Activated CD8-positive, alpha-beta memory T cell treated with anti-CD3 and anti-CD28 coated beads, Interleukin-2, amount 10 ng/mL, durations not matched to agents 7 days and 5 days (primary cell): ENCODE results near the gene HOXD13. TPM values are rescaled to one million over a fixed set of nuclear protein-coding genes. Genes with fewer than 3 reads are reported as not detected.

Source experiments
- ATAC-seq: fragments of 150-1000 bp; cut with Tn5 transposase; one replicate; pipeline ENCODE4 v1.10.0; 2021; ENCODE audit warnings: moderate library complexity
- CTCF ChIA-PET: fragments of 350-600 bp; sonication (Branson Sonifier 250); formaldehyde crosslinking; loops from one replicate; lab custom pipeline; 2021; ENCODE audit warnings: antibody characterized with exemption; lab: Charles Lee
- DNase-seq: peaks from one replicate; pipeline ENCODE4 v3.0.0-alpha.2; 2020
- H3K27ac Mint-ChIP-seq: one replicate; pipeline ENCODE4 v1.8.0; 2021; ENCODE audit warnings: mild to moderate bottlenecking, mixed read lengths
- H3K27me3 Mint-ChIP-seq: one replicate; pipeline ENCODE4 v1.8.0; 2021; ENCODE audit warnings: mixed read lengths
- H3K36me3 Mint-ChIP-seq: one replicate; pipeline ENCODE4 v1.8.0; 2021; ENCODE audit warnings: mild to moderate bottlenecking, mixed read lengths
- H3K4me1 Mint-ChIP-seq: one replicate; pipeline ENCODE4 v1.8.0; 2021; ENCODE audit warnings: mixed read lengths
- H3K4me3 Mint-ChIP-seq: one replicate; pipeline ENCODE4 v1.8.0; 2021; ENCODE audit warnings: mild to moderate bottlenecking, moderate library complexity, mixed read lengths
- H3K9me3 Mint-ChIP-seq: one replicate; pipeline ENCODE4 v1.8.0; 2022; ENCODE audit warnings: low read depth, mixed read lengths
- total RNA-seq, 2 experiments: library from RNA; stranded (reverse); gene quantifications; one replicate each; pipeline ENCODE4 v1.2.3, GENCODE V29; 2021

The HOXD13 gene
- total RNA-seq, 2 experiments from 2014 or later = not detected

GRCh38 chr2:176120364-176121189 is 28.1 kb downstream of the HOXD13 start:
- peaks cover 4% of the 10 kb centered on the region for H3K4me1 Mint-ChIP-seq
- no peak for ATAC-seq
- DNase-seq = no peak
- peaks cover 91% of the 10 kb centered on the region for H3K27me3 Mint-ChIP-seq
- peaks cover 1% of the 10 kb centered on the region for H3K9me3 Mint-ChIP-seq
- no peaks in the 10 kb centered on the region for H3K36me3 Mint-ChIP-seq
- no peak overlapping the region for H3K27ac Mint-ChIP-seq
- H3K4me3 Mint-ChIP-seq = no peak overlapping the region
- CTCF ChIA-PET = interaction anchor here (0.6 to 1.5 kb wide), 4 partner anchors 9 to 25 kb away, joined by 3 to 7 read pairs (median 3); partner anchors contain the start of gene HOXD8

GRCh38 chr2:176121190-176122051 is 28.9 kb downstream of the HOXD13 start:
- DNase-seq (no peak), ATAC-seq (no peak)
- peaks cover 4% of the 10 kb centered on the region for H3K4me1 Mint-ChIP-seq
- H3K9me3 Mint-ChIP-seq = peaks cover 1% of the 10 kb centered on the region
- no peak overlapping the region for H3K4me3 Mint-ChIP-seq
- peaks cover 91% of the 10 kb centered on the region for H3K27me3 Mint-ChIP-seq
- no peak overlapping the region for H3K27ac Mint-ChIP-seq
- CTCF ChIA-PET = interaction anchor here (1.0 to 1.1 kb wide), 2 partner anchors 8 to 1028 kb away, joined by 3 read pairs; partner anchors contain the start of gene HOXD8
- H3K36me3 Mint-ChIP-seq = no peaks in the 10 kb centered on the region

- Mint-ChIP-seq H3K4me3 (no peak overlapping the region), H3K36me3 (no peaks in the 10 kb centered on the region), H3K9me3 (peaks cover 1% of the 10 kb centered on the region), H3K4me1 (peaks cover 4% of the 10 kb centered on the region), H3K27me3 (peaks cover 91% of the 10 kb centered on the region), H3K27ac (no peak overlapping the region)
- DNase-seq (no peak), ATAC-seq (no peak)
- CTCF ChIA-PET = interaction anchor here (1.0 kb wide), 1 partner anchor 1027 kb away, joined by 3 read pairs; no protein-coding TSS in a partner anchor
Observed at GRCh38 chr2:176122052-176122682, 29.6 kb downstream of the HOXD13 start.

- no peak for ATAC-seq
- Mint-ChIP-seq H3K9me3 (peaks cover 1% of the 10 kb centered on the region), H3K27me3 (peaks cover 91% of the 10 kb centered on the region), H3K4me3 (no peak within 1 kb of the TSS), H3K27ac (peak within 1 kb of the TSS; percentile 27), H3K4me1 (peaks cover 4% of the 10 kb centered on the region), H3K36me3 (no peaks in the 10 kb centered on the region)
- CTCF ChIA-PET = interaction anchor here (1.0 kb wide), 1 partner anchor 1026 kb away, joined by 3 read pairs; no protein-coding TSS in a partner anchor
- no peak for DNase-seq
Observed at GRCh38 chr2:176122683-176123410, 30.3 kb downstream of the HOXD13 start, which contains the start of gene HOXD9. Gene HOXD9, plus strand, starts transcription at chr2:176122719. Its CDS starts 50 bp downstream, at chr2:176122769.

- Mint-ChIP-seq H3K4me1 (peaks cover 5% of the 10 kb centered on the region), H3K27ac (peak overlapping the region; percentile 27), H3K9me3 (peaks cover 1% of the 10 kb centered on the region), H3K4me3 (no peak overlapping the region), H3K36me3 (peaks cover 3% of the 10 kb centered on the region), H3K27me3 (peaks cover 91% of the 10 kb centered on the region)
- CTCF ChIA-PET = no interaction called here
- ATAC-seq (no peak), DNase-seq (no peak)
Observed at GRCh38 chr2:176123411-176124109, 31.0 kb downstream of the HOXD13 start.

GRCh38 chr2:176124110-176124946 is 31.8 kb downstream of the HOXD13 start:
- Mint-ChIP-seq H3K36me3 (peaks cover 4% of the 10 kb centered on the region), H3K4me3 (no peak overlapping the region), H3K27me3 (peaks cover 92% of the 10 kb centered on the region), H3K27ac (no peak overlapping the region), H3K9me3 (no peaks in the 10 kb centered on the region), H3K4me1 (peaks cover 2% of the 10 kb centered on the region)
- DNase-seq (no peak), ATAC-seq (no peak)
- CTCF ChIA-PET = interaction anchor here (3.1 kb wide), 1 partner anchor 1023 kb away, joined by 28 read pairs; no protein-coding TSS in a partner anchor

- H3K27ac Mint-ChIP-seq = no peak overlapping the region
- peaks cover 2% of the 10 kb centered on the region for H3K4me1 Mint-ChIP-seq
- no peak overlapping the region for H3K4me3 Mint-ChIP-seq
- ATAC-seq (no peak), DNase-seq (no peak)
- H3K36me3 Mint-ChIP-seq = peaks cover 4% of the 10 kb centered on the region
- H3K27me3 Mint-ChIP-seq = peaks cover 87% of the 10 kb centered on the region
- CTCF ChIA-PET = interaction anchor here (1.0 to 3.4 kb wide), 7 partner anchors 15 to 1023 kb away, joined by 3 to 32 read pairs (median 5); no protein-coding TSS in a partner anchor
- H3K9me3 Mint-ChIP-seq = no peaks in the 10 kb centered on the region
Observed at GRCh38 chr2:176124947-176125771, 32.6 kb downstream of the HOXD13 start.

- CTCF ChIA-PET = interaction anchor here (1.0 to 3.5 kb wide), 9 partner anchors 15 to 1022 kb away, joined by 3 to 32 read pairs (median 10); no protein-coding TSS in a partner anchor
- no peak overlapping the region for H3K4me3 Mint-ChIP-seq
- peaks cover 84% of the 10 kb centered on the region for H3K27me3 Mint-ChIP-seq
- H3K9me3 Mint-ChIP-seq = no peaks in the 10 kb centered on the region
- H3K27ac Mint-ChIP-seq = no peak overlapping the region
- ATAC-seq (no peak), DNase-seq (no peak)
- peaks cover 4% of the 10 kb centered on the region for H3K36me3 Mint-ChIP-seq
- H3K4me1 Mint-ChIP-seq = peaks cover 4% of the 10 kb centered on the region
Observed at GRCh38 chr2:176125772-176126054, 33.2 kb downstream of the HOXD13 start.

- H3K4me1 Mint-ChIP-seq = peaks cover 7% of the 10 kb centered on the region
- no peak overlapping the region for H3K27ac Mint-ChIP-seq
- no peak overlapping the region for H3K4me3 Mint-ChIP-seq
- no peak for ATAC-seq
- H3K36me3 Mint-ChIP-seq = peaks cover 4% of the 10 kb centered on the region
- no peaks in the 10 kb centered on the region for H3K9me3 Mint-ChIP-seq
- peak; percentile 68 for DNase-seq
- CTCF ChIA-PET = interaction anchor here (0.7 to 3.5 kb wide), 33 partner anchors 9 to 1023 kb away, joined by 3 to 32 read pairs (median 4); no protein-coding TSS in a partner anchor
- H3K27me3 Mint-ChIP-seq = peaks cover 84% of the 10 kb centered on the region
Observed at GRCh38 chr2:176126929-176127773, 34.6 kb downstream of the HOXD13 start.

GRCh38 chr2:176127774-176128072 is 35.2 kb downstream of the HOXD13 start:
- DNase-seq (no peak), ATAC-seq (no peak)
- H3K4me1 Mint-ChIP-seq = peaks cover 10% of the 10 kb centered on the region
- CTCF ChIA-PET = interaction anchor here (0.8 to 3.5 kb wide), 17 partner anchors 9 to 1020 kb away, joined by 3 to 32 read pairs (median 6); no protein-coding TSS in a partner anchor
- H3K4me3 Mint-ChIP-seq = no peak overlapping the region
- H3K36me3 Mint-ChIP-seq = peaks cover 4% of the 10 kb centered on the region
- peaks cover 86% of the 10 kb centered on the region for H3K27me3 Mint-ChIP-seq
- H3K27ac Mint-ChIP-seq = peak overlapping the region; percentile 66
- H3K9me3 Mint-ChIP-seq = no peaks in the 10 kb centered on the region
